BJ (cell line): Measurements from ENCODE around the gene SLC39A1. TPM values are rescaled to one million over a fixed set of nuclear protein-coding genes. Genes with fewer than 3 reads are reported as not detected.
A peak's percentile ranks its signal among the peaks of the same experiment; 100 is the strongest.

Source experiments
- CTCF ChIA-PET: fragments of 350-600 bp; formaldehyde crosslinking; extraction: SDS; loops from one replicate; lab custom pipeline; 2021; ENCODE audit warnings: antibody characterized with exemption, inconsistent platforms; lab: Yijun Ruan, JAX
- POLR2A ChIA-PET: fragments of 300-600 bp; sonication (Branson Sonifier 250); formaldehyde crosslinking; extraction: SDS; loops from one replicate; lab custom pipeline; 2021; ENCODE audit warnings: antibody characterized with exemption; lab: Charles Lee
- DNase-seq: peaks from one replicate; pipeline ENCODE4 v3.0.0-alpha.2; 2011; ENCODE audit warnings: low read depth
- H3K27me3 ChIP-seq: 2 replicates; pipeline ENCODE4 v1.6.0; 2011; ENCODE audit warnings: low read length; ENCODE audit not compliant: control insufficient read depth, insufficient read depth
- H3K36me3 ChIP-seq: 2 replicates; pipeline ENCODE4 v1.5.1; 2011; ENCODE audit warnings: low read length; ENCODE audit not compliant: control insufficient read depth, insufficient read depth
- H3K4me3 ChIP-seq: 2 replicates; pipeline ENCODE4 v1.5.1; 2011; ENCODE audit warnings: low read depth, mild to moderate bottlenecking, control low read depth, low read length
- polyA plus RNA-seq: library from polyadenylated mRNA; depleted of rRNA; stranded (reverse); fragments of >200 nt; gene quantifications from 2 replicates; pipeline ENCODE4 v1.2.3, GENCODE V29; 2011
- TF ChIP-seq, protein P1 (sequence below): IDR thresholded peaks from 2 replicates; pipeline ENCODE4 v1.5.1; 2011; ENCODE audit warnings: low read depth, mild to moderate bottlenecking, control low read depth, inconsistent platforms, low read length, moderate library complexity; ENCODE audit not compliant: insufficient read depth

The SLC39A1 gene
- polyA plus RNA-seq, 1 experiment: 121 TPM

DNA sequence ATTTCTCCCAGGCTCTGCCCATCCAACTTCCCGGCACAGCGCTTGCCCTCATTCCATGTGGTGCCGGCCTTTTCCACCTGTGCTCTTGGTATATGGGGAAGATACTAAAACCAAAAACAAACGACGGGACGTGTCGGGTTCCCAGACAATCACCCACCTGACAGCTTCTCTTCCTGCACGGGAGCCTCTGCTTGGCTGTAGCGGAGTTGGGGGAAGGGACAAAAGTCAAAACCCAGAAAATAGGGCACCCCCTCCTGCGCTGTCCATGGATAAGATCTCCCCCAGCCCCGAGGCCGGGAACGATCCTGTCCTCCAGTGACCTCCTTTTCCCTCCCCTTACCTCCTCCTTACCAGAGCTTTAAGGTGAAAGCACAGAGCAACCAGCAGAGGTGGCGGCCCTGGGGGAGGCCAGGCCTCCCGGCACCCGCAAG is 13.5 kb upstream of the SLC39A1 start:
- Histone ChIP-seq H3K27me3 (no peaks in the 10 kb centered on the region), H3K4me3 (peak overlapping the region; percentile 89), H3K36me3 (peaks cover 11% of the 10 kb centered on the region)
- TF ChIP-seq, protein P1, sequence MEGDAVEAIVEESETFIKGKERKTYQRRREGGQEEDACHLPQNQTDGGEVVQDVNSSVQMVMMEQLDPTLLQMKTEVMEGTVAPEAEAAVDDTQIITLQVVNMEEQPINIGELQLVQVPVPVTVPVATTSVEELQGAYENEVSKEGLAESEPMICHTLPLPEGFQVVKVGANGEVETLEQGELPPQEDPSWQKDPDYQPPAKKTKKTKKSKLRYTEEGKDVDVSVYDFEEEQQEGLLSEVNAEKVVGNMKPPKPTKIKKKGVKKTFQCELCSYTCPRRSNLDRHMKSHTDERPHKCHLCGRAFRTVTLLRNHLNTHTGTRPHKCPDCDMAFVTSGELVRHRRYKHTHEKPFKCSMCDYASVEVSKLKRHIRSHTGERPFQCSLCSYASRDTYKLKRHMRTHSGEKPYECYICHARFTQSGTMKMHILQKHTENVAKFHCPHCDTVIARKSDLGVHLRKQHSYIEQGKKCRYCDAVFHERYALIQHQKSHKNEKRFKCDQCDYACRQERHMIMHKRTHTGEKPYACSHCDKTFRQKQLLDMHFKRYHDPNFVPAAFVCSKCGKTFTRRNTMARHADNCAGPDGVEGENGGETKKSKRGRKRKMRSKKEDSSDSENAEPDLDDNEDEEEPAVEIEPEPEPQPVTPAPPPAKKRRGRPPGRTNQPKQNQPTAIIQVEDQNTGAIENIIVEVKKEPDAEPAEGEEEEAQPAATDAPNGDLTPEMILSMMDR: no peak
- DNase-seq: no peak
- ChIA-PET POLR2A (interaction anchor here (0.6 to 2.3 kb wide), 6 partner anchors 7 to 48 kb away, joined by 3 to 17 read pairs (median 8); partner anchors contain the start of genes CREB3L4, RAB13, RPS27 and SLC39A1), CTCF (interaction anchor here (0.7 to 6.7 kb wide), 6 partner anchors 9 to 466 kb away, joined by 3 to 32 read pairs (median 12); partner anchors contain the start of genes CREB3L4, RAB13 and SLC39A1)

- Histone ChIP-seq H3K4me3 (no peak overlapping the region), H3K27me3 (no peaks in the 10 kb centered on the region), H3K36me3 (peaks cover 10% of the 10 kb centered on the region)
- TF ChIP-seq, protein P1: no peak
- ChIA-PET POLR2A (no interaction called here), CTCF (interaction anchor here (0.8 to 6.7 kb wide), 2 partner anchors 9 to 12 kb away, joined by 3 to 32 read pairs; partner anchors contain the start of genes RAB13 and SLC39A1)
- DNase-seq: no peak
These were observed 10.2 kb upstream of the SLC39A1 start for GRCh38 chr1:153973525-153973924.

DNA sequence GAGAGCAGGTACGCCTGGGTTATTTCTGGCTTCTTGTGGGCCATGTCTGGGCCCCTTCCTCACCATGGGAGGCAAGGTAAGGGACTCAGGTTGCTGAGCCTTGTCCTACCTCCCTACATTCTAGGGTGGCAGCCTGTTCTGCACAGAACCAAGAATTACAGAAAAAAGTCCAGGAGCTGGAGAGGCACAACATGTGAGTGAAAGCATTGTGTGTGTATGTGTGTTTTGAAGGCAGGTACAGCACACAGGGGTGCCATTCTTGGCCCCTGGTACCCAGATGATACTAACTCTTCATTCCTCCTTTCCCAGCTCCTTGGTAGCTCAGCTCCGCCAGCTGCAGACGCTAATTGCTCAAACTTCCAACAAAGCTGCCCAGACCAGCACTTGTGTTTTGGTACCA is 9.7 kb upstream of the SLC39A1 start:
- Histone ChIP-seq H3K4me3 (no peak overlapping the region), H3K36me3 (peaks cover 10% of the 10 kb centered on the region), H3K27me3 (no peaks in the 10 kb centered on the region)
- ChIA-PET CTCF (interaction anchor here (0.8 to 6.7 kb wide), 2 partner anchors 9 to 13 kb away, joined by 3 to 32 read pairs; partner anchors contain the start of genes RAB13 and SLC39A1), POLR2A (no interaction called here)
- TF ChIP-seq, protein P1: no peak
- DNase-seq: no peak

DNA sequence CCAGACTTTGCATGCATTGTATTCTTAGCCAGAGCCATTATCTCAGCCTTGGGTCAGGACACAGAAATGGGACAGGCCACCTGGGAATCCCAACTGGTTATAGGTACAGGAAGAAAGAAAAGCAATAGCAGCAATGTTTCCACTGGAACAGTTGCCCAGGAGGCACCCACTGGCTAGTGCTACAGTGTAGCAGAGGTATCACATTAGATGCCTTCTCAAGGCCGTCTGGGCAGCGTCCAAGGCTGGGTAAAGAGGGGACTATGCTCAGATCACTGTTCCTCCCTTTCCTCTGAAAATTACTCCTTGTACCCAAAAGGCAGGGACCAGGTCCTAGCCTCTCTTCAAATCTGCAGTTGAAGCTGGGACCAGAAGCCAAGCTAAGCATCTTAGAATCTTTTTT is 7.0 kb upstream of the SLC39A1 start:
- TF ChIP-seq, protein P1: no peak
- CTCF ChIA-PET: no interaction called here
- POLR2A ChIA-PET: no interaction called here
- DNase-seq: no peak
- Histone ChIP-seq H3K27me3 (no peaks in the 10 kb centered on the region), H3K4me3 (no peak overlapping the region), H3K36me3 (peaks cover 5% of the 10 kb centered on the region)

DNA sequence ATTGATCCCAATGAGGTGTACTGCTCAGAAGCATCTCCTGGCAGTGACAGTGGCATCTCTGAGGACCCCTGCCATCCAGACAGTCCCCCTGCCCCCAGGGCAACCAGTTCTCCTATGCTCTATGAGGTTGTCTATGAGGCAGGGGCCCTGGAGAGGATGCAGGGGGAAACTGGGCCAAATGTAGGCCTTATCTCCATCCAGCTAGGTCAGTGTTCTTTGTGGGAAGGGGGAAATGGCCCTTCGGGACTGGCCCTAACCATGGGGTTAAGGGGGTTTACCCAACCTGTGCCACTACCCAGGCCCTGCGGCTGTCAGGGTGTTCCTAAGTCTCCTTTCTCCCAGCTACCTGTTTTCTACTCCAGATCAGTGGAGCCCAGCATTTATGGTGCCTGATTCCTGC is 5.6 kb upstream of the SLC39A1 start:
- CTCF ChIA-PET: interaction anchor here (0.6 to 3.8 kb wide), 6 partner anchors 9 to 172 kb away, joined by 3 to 26 read pairs (median 8); partner anchors contain the start of genes DENND4B, JTB and RAB13
- DNase-seq: no peak
- POLR2A ChIA-PET: interaction anchor here (0.5 kb wide), 1 partner anchor 8 kb away, joined by 3 read pairs; the partner anchor contains the start of gene JTB
- H3K36me3 ChIP-seq: peaks cover 3% of the 10 kb centered on the region
- H3K27me3 ChIP-seq: no peaks in the 10 kb centered on the region
- H3K4me3 ChIP-seq: no peak overlapping the region
- TF ChIP-seq, protein P1: no peak
